Measurements from ENCODE around the gene DDA1. TPM values are rescaled to one million over a fixed set of nuclear protein-coding genes. Genes with fewer than 3 reads are reported as not detected.

The DDA1 gene
- total RNA-seq, 1 donor = 16.8 TPM

GRCh38 chr19:17281391-17282304 lies 27.7 kb upstream of the DDA1 start, which contains the start of gene ANKLE1:
ANKLE1 (plus strand) TSS chr19:17281901; CDS start chr19:17281921, 20 bp downstream.
- no peak for DNase-seq (ENCODE audit: low read depth)
- peak within 1 kb of the TSS; percentile 55 for H3K4me3 ChIP-seq (ENCODE audit: low read depth, low read length)
- TF ChIP-seq CTCF (IDR thresholded peaks at IDR 0.05; ENCODE audit: insufficient read depth, low read depth, low read length) = no peak

GRCh38 chr19:17282488-17283125 lies 26.8 kb upstream of the DDA1 start:
- TF ChIP-seq CTCF (IDR thresholded peaks at IDR 0.05; ENCODE audit: insufficient read depth, low read depth, low read length) = peak; percentile 85
- H3K4me3 ChIP-seq (ENCODE audit: low read depth, low read length) = peak overlapping the region; percentile 55
- peak; percentile 81 for DNase-seq (ENCODE audit: low read depth)

- TF ChIP-seq CTCF (IDR thresholded peaks at IDR 0.05; ENCODE audit: insufficient read depth, low read depth, low read length) = no peak
- H3K4me3 ChIP-seq (ENCODE audit: low read depth, low read length) = no peak overlapping the region
- DNase-seq (ENCODE audit: low read depth) = no peak
Measured at GRCh38 chr19:17283504-17283996, 25.8 kb upstream of the DDA1 start.

DNA sequence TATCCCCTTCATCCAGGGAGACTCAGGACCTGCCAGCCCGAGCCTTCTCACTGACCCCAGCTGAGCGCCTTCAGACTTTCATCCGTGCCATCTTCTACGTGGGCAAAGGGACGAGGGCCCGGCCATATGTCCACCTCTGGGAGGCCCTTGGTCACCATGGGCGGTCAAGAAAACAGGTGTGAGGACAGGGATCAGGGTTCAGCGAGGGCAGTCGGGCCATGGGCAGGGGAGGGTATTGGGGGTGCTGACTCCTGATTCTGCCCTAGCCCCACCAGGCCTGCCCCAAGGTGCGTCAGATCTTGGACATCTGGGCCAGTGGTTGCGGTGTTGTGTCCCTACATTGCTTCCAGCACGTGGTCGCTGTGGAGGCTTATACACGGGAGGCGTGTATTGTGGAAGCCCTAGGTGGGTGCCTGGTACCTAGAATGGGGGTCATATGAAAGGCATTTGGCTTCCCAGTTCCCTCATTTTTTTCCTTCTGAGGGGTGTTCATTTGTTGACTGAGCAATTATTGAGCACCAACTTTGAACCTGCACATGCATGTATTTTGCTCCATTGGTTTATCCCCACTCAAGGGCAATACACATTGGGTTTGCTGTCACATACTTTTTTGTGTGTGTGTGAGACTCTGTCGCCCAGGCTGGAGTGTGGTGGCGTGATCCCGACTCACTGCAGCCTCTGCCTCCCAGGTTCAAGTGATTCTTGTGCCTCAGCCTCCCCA lies 23.8 kb upstream of the DDA1 start:
- TF ChIP-seq CTCF (IDR thresholded peaks at IDR 0.05; ENCODE audit: insufficient read depth, low read depth, low read length) = no peak
- no peak overlapping the region for H3K4me3 ChIP-seq (ENCODE audit: low read depth, low read length)
- no peak for DNase-seq (ENCODE audit: low read depth)

GRCh38 chr19:17286263-17286662 lies 23.1 kb upstream of the DDA1 start:
- no peak for TF ChIP-seq CTCF (IDR thresholded peaks at IDR 0.05; ENCODE audit: insufficient read depth, low read depth, low read length)
- no peak for DNase-seq (ENCODE audit: low read depth)
- no peak overlapping the region for H3K4me3 ChIP-seq (ENCODE audit: low read depth, low read length)

DNA sequence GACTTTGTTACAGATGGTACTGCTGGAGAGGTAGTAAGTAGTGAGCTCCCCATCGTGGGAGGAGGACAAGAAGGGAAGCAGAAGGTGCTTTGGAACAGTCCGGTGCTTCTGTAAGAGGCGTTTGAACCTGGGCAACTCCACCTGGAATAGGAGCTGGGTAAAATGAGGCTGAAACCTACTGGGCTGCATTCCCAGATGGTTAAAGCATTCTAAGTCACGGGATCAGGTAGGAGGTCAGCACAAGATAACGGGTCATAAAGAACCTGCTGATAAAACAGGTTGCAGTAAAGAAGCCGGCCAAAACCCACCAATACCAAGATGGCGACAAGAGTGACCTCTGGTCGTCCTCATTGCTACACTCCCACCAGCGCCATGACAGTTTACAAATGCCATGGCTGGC lies 22.6 kb upstream of the DDA1 start:
- no peak overlapping the region for H3K4me3 ChIP-seq (ENCODE audit: low read depth, low read length)
- no peak for DNase-seq (ENCODE audit: low read depth)
- no peak for TF ChIP-seq CTCF (IDR thresholded peaks at IDR 0.05; ENCODE audit: insufficient read depth, low read depth, low read length)
